T47D (cell line): ENCODE data around the gene UQCC5.

Source experiments
- DNase-seq, 2 experiments: peaks; one replicate each; pipeline versions ENCODE4 v3.0.0 to v3.0.0-alpha.2; 2011 to 2012; ENCODE audit warnings: low read depth in 1 of 2, low spot score in 1 of 2
- JUND ChIP-seq: IDR thresholded peaks from 2 replicates; pipeline ENCODE4 v1.6.1; 2012; ENCODE audit warnings: low read depth
- in situ Hi-C: cut with HindIII; loops from 2 replicates; pipeline ENCODE4 v1.10.0; 2016; ENCODE audit warnings: low sequenced_read_pairs, low pct_unique_long_range_greater_than_20kb

The UQCC5 gene

GRCh38 chr3:52535411-52536111 lies 844 bp upstream of the UQCC5 start:
- no peak for TF ChIP-seq JUND
- DNase-seq: no peak
- in situ Hi-C loops: no loop called here

- no peak for TF ChIP-seq JUND
- in situ Hi-C loops: no loop called here
- no peak for DNase-seq
Observed at GRCh38 chr3:52536112-52536368, 365 bp upstream of the UQCC5 start.

GRCh38 chr3:52537165-52537620 lies 788 bp downstream of the UQCC5 start:
- no peak for TF ChIP-seq JUND
- DNase-seq: no peak
- in situ Hi-C loops: no loop called here

- TF ChIP-seq JUND: no peak
- DNase-seq: no peak
- in situ Hi-C loops: no loop called here
Observed at GRCh38 chr3:52537726-52538421, 1.5 kb downstream of the UQCC5 start.

GRCh38 chr3:52539010-52539653 lies 2.7 kb downstream of the UQCC5 start:
- no peak for TF ChIP-seq JUND
- in situ Hi-C loops: no loop called here
- DNase-seq: no peak

GRCh38 chr3:52541050-52541449 lies 4.6 kb downstream of the UQCC5 start:
- no peak for TF ChIP-seq JUND
- no peak for DNase-seq
- in situ Hi-C loops: no loop called here

- in situ Hi-C loops: no loop called here
- no peak for DNase-seq
- TF ChIP-seq JUND: no peak
Observed at GRCh38 chr3:52544937-52545336, 8.5 kb downstream of the UQCC5 start.

- TF ChIP-seq JUND: no peak
- in situ Hi-C loops: no loop called here
- no peak for DNase-seq
Observed at GRCh38 chr3:52546111-52546901, 9.9 kb downstream of the UQCC5 start.

GRCh38 chr3:52547143-52547542 lies 10.7 kb downstream of the UQCC5 start:
- DNase-seq: no peak
- no peak for TF ChIP-seq JUND
- in situ Hi-C loops: no loop called here

- no peak for TF ChIP-seq JUND
- DNase-seq: no peak
- in situ Hi-C loops: no loop called here
Observed at GRCh38 chr3:52551118-52551517, 14.7 kb downstream of the UQCC5 start.

- TF ChIP-seq JUND: no peak
- in situ Hi-C loops: no loop called here
- DNase-seq: no peak
Observed at GRCh38 chr3:52552089-52552488, 15.7 kb downstream of the UQCC5 start.

GRCh38 chr3:52554026-52554755 lies 17.8 kb downstream of the UQCC5 start:
- in situ Hi-C loops: no loop called here
- DNase-seq: no peak

More at GRCh38 chr3:52554026-52554755, 17.8 kb downstream of the UQCC5 start:
- TF ChIP-seq JUND: no peak
